CD14-positive monocyte (primary cell): ENCODE measurements around the gene SIGLEC1. TPM values are rescaled to one million over a fixed set of nuclear protein-coding genes. Genes with fewer than 3 reads are reported as not detected.

Source experiments
- DNase-seq, 3 donors: peaks; one replicate each; pipeline ENCODE4 v3.0.0-alpha.2; 2011 to 2022
- H2AFZ ChIP-seq: 2 replicates; pipeline ENCODE4 v1.6.0; 2012; ENCODE audit warnings: mild to moderate bottlenecking, low read depth, low read length, inconsistent platforms; ENCODE audit not compliant: insufficient read depth, poor library complexity, severe bottlenecking
- H3K27ac ChIP-seq, 2 donors: 1 replicate in 1 of 2; 2 replicates in 1 of 2; pipeline ENCODE4 v1.5.1; 2012 to 2013; ENCODE audit warnings: low read length in 2 of 2, control low read depth in 1 of 2, inconsistent platforms in 1 of 2, low read depth in 1 of 2, mild to moderate bottlenecking in 1 of 2
- H3K27me3 ChIP-seq, 2 donors: one replicate each; pipeline versions ENCODE4 v1.6.0 to v1.6.1; 2011 to 2013; ENCODE audit warnings: low read length in 2 of 2; ENCODE audit not compliant: control insufficient read depth in 2 of 2, insufficient read depth in 2 of 2
- H3K36me3 ChIP-seq, 2 donors: replicated peaks in 1 of 2; 1 replicate in 1 of 2; 2 replicates in 1 of 2; pipeline versions ENCODE4 v1.5.1 to v1.6.1; 2012 to 2013; ENCODE audit warnings: low read length in 2 of 2, control low read depth in 1 of 2, inconsistent platforms in 1 of 2, mild to moderate bottlenecking in 1 of 2; ENCODE audit not compliant: insufficient read depth in 2 of 2, control insufficient read depth in 1 of 2
- H3K4me1 ChIP-seq, 2 donors: 1 replicate in 1 of 2; 2 replicates in 1 of 2; pipeline versions ENCODE4 v1.5.1 to v1.6.1; 2012 to 2013; ENCODE audit warnings: low read length in 2 of 2, control low read depth in 1 of 2, inconsistent platforms in 1 of 2, mild to moderate bottlenecking in 1 of 2, moderate library complexity in 1 of 2; ENCODE audit not compliant: insufficient read depth in 2 of 2, control insufficient read depth in 1 of 2
- H3K4me2 ChIP-seq: replicated peaks from 2 replicates; pipeline ENCODE3; 2012; ENCODE audit warnings: low read length, moderate library complexity, mild to moderate bottlenecking; ENCODE audit not compliant: poor library complexity, severe bottlenecking; ENCODE audit errors: extremely low read depth
- H3K4me3 ChIP-seq, 3 experiments: fragments of 200-600 bp in 1 of 3; sonication (generic) in 1 of 3; replicated peaks in 1 of 3; 1 replicate in 2 of 3; 2 replicates in 1 of 3; pipeline ENCODE4 v1.5.1; 2011 to 2013; ENCODE audit warnings: low read length in 3 of 3, mild to moderate bottlenecking in 3 of 3, control low read depth in 2 of 3, low read depth in 2 of 3, inconsistent platforms in 1 of 3, moderate library complexity in 1 of 3
- H3K79me2 ChIP-seq: 2 replicates; pipeline ENCODE4 v1.6.0; 2012; ENCODE audit warnings: mild to moderate bottlenecking, control low read depth, inconsistent platforms, low read length, moderate library complexity; ENCODE audit not compliant: insufficient read depth
- H3K9ac ChIP-seq: 2 replicates; pipeline ENCODE4 v1.6.0; 2017; ENCODE audit warnings: low read length, mild to moderate bottlenecking; ENCODE audit not compliant: insufficient read depth, poor library complexity, severe bottlenecking
- H3K9me3 ChIP-seq, 2 donors: replicated peaks in 1 of 2; 1 replicate in 1 of 2; 2 replicates in 1 of 2; pipeline versions ENCODE4 v1.5.1 to v1.6.1; 2012 to 2013; ENCODE audit warnings: low read length in 2 of 2, control low read depth in 1 of 2; ENCODE audit not compliant: control insufficient read depth in 1 of 2, insufficient read depth in 1 of 2
- H4K20me1 ChIP-seq: 2 replicates; pipeline ENCODE4 v1.6.0; 2012; ENCODE audit warnings: mild to moderate bottlenecking, low read length, control low read depth, moderate library complexity; ENCODE audit not compliant: insufficient read depth
- H3K27ac Mint-ChIP-seq, 7 donors: one replicate each; pipeline ENCODE4 v1.8.0; 2020; ENCODE audit warnings: mild to moderate bottlenecking in 7 of 7, mixed read lengths in 7 of 7, moderate library complexity in 6 of 7, inconsistent platforms in 2 of 7
- H3K27me3 Mint-ChIP-seq, 3 donors: one replicate each; pipeline ENCODE4 v1.8.0; 2021 to 2022; ENCODE audit warnings: low read depth in 3 of 3, mild to moderate bottlenecking in 3 of 3, mixed read lengths in 3 of 3, moderate library complexity in 3 of 3, inconsistent platforms in 1 of 3
- H3K36me3 Mint-ChIP-seq, 2 donors: one replicate each; pipeline ENCODE4 v1.8.0; 2020; ENCODE audit warnings: mixed read lengths in 2 of 2, inconsistent platforms in 1 of 2, mild to moderate bottlenecking in 1 of 2
- H3K4me1 Mint-ChIP-seq: one replicate; pipeline ENCODE4 v1.8.0; 2020; ENCODE audit warnings: mild to moderate bottlenecking, mixed read lengths
- H3K4me3 Mint-ChIP-seq, 2 donors: one replicate each; pipeline ENCODE4 v1.8.0; 2020; ENCODE audit warnings: mild to moderate bottlenecking in 2 of 2, mixed read lengths in 2 of 2, moderate library complexity in 1 of 2
- H3K9me3 Mint-ChIP-seq, 7 donors: one replicate each; pipeline ENCODE4 v1.8.0; 2020 to 2022; ENCODE audit warnings: mixed read lengths in 7 of 7, mild to moderate bottlenecking in 6 of 7, moderate library complexity in 6 of 7, inconsistent platforms in 2 of 7
- WGBS: methylation state at CpG from one replicate; pipeline ENCODE4 v1.1.5; 2013; ENCODE audit warnings: missing lambda C conversion rate; ENCODE audit not compliant: insufficient coverage; 5-methylcytosine and 5-hydroxymethylcytosine counted together
- intact Hi-C, 2 donors: fragments of 100-400 bp; cut with micrococcal nuclease; formaldehyde crosslinking; loops; one replicate each; pipeline versions ENCODE4 v1.15.0 to v1.15.1; 2023
- polyA plus RNA-seq, 3 donors: library from polyadenylated mRNA; depleted of rRNA in 1 of 3; unstranded in 2 of 3; stranded (reverse) in 1 of 3; fragments of 300-500 nt in 2 of 3; fragments of >200 nt in 1 of 3; fragmentation: Illumina TruSeq in 2 of 3; gene quantifications; 1 replicate in 2 of 3; 2 replicates in 1 of 3; pipeline ENCODE4 v1.2.3, GENCODE V29; 2012 to 2021
- TF ChIP-seq, protein P1 (sequence below): fragments of 200-600 bp; IDR thresholded peaks from one replicate; pipeline ENCODE4 v1.8.0; 2022; ENCODE audit warnings: antibody characterized with exemption, mild to moderate bottlenecking

SIGLEC1 gene
- polyA plus RNA-seq, 3 donors, result 1.6 to 23.5 (median 2.5) TPM

DNA sequence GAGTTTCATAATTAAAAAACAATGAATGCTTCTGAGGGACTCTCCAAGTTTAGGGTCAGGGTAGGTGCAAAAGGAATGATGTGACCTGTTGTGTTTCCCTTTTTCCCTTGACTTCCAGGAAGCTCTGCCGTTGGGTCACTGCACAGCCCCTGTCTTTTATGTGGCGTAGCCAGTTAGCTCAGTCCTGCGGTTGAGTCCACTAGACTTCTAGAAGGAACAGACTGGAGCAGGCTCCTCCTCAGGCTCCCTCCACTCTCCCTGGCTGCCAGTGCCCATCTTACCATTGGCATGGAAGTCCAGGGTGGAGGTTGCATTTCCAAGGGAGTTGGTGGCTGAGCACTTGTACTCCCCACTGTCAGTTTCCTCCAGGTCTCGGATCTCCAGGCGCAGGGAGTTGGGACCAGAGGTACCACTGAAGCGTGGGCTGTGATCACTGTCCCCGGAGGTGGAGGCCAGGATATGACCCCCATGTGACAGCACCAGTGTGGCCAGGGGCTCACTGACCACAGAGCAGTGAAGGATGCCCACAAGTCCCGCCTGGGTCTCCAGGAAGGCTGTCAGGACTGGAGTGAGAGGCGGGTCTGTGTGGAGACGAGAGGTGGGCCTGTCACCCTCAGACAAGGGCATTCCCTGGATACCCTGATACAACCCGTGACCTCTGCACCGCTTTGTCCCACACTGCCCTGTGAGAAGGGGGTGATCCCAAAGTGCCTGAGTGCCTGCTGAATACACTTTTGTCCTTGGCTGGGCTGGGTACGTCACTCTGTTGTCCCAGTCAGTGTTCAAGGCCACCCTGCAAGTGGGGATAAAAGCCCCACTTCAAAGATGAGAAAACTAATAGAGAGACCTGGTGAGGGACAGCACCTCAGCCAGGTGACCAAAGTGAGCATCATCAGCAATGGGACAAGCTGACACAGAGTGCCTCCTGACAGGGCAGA is 11.1 kb downstream of the SIGLEC1 start:
- H3K4me3 ChIP-seq, result no peak overlapping the region
- no peak overlapping the region for H2AFZ ChIP-seq
- peaks cover 2 to 32% of the 10 kb centered on the region in 2 donors for H3K36me3 ChIP-seq
- WGBS, result 91% methylated on average over 12 of the region's 13 CpGs
- H3K4me1 Mint-ChIP-seq, result no peaks in the 10 kb centered on the region
- H3K79me2 ChIP-seq, result no peaks in the 10 kb centered on the region
- DNase-seq, result no peak
- no peaks in the 10 kb centered on the region for H3K27me3 ChIP-seq
- H3K27ac Mint-ChIP-seq, result no peak overlapping the region
- no peak overlapping the region for H3K4me2 ChIP-seq
- intact Hi-C loops, result no loop called here
- peaks cover 1 to 6% (median 2%) of the 10 kb centered on the region in 3 donors for H3K27me3 Mint-ChIP-seq
- no peak overlapping the region for H3K4me3 Mint-ChIP-seq
- no peak overlapping the region for H3K9ac ChIP-seq
- H3K27ac ChIP-seq, result no peak overlapping the region
- H3K36me3 Mint-ChIP-seq, result peaks cover 3 to 19% of the 10 kb centered on the region in 2 donors
- no peaks in the 10 kb centered on the region for H3K4me1 ChIP-seq
- TF ChIP-seq, protein P1, sequence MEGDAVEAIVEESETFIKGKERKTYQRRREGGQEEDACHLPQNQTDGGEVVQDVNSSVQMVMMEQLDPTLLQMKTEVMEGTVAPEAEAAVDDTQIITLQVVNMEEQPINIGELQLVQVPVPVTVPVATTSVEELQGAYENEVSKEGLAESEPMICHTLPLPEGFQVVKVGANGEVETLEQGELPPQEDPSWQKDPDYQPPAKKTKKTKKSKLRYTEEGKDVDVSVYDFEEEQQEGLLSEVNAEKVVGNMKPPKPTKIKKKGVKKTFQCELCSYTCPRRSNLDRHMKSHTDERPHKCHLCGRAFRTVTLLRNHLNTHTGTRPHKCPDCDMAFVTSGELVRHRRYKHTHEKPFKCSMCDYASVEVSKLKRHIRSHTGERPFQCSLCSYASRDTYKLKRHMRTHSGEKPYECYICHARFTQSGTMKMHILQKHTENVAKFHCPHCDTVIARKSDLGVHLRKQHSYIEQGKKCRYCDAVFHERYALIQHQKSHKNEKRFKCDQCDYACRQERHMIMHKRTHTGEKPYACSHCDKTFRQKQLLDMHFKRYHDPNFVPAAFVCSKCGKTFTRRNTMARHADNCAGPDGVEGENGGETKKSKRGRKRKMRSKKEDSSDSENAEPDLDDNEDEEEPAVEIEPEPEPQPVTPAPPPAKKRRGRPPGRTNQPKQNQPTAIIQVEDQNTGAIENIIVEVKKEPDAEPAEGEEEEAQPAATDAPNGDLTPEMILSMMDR, result no peak
- H3K9me3 Mint-ChIP-seq, result peaks cover 1 to 12% (median 3%) of the 10 kb centered on the region in 7 donors
- peaks cover 3 to 5% of the 10 kb centered on the region in 2 donors for H3K9me3 ChIP-seq
- H4K20me1 ChIP-seq, result no peaks in the 10 kb centered on the region

DNA sequence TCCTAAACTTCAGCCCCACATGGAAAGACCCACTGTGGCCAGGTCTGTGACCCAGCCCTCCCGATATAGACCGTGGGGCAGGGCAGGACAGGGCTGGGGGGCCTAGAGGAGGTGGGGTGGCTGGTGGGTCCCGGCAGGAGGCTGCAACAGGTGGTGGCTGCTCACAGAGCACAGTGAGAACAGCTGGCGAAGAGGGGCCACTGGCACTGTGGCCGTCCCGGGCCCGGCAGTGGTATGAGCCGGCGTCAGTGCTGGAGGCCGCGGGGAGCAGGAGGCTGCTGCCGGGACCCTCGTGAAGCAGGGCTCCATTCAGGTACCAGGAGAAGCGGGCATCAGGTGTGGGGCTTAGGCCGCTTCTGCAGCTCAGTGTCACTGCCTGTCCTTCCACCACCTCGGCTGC is 13.4 kb downstream of the SIGLEC1 start:
- Mint-ChIP-seq H3K27me3 (peaks cover 1 to 5% (median 1%) of the 10 kb centered on the region in 3 donors), H3K27ac (no peak overlapping the region), H3K36me3 (peaks cover 3 to 4% of the 10 kb centered on the region in 2 donors), H3K4me3 (no peak overlapping the region), H3K4me1 (no peaks in the 10 kb centered on the region), H3K9me3 (peaks cover 3 to 12% (median 5%) of the 10 kb centered on the region in 7 donors)
- TF ChIP-seq, protein P1, result no peak
- intact Hi-C loops, result no loop called here
- Histone ChIP-seq H3K36me3 (peaks cover 0 to 21% of the 10 kb centered on the region in 2 donors), H3K4me1 (no peaks in the 10 kb centered on the region), H2AFZ (no peak overlapping the region), H3K4me3 (no peak overlapping the region), H3K9me3 (peaks cover 4 to 8% of the 10 kb centered on the region in 2 donors), H3K9ac (no peak overlapping the region), H3K79me2 (no peaks in the 10 kb centered on the region), H3K27ac (no peak overlapping the region), H4K20me1 (no peaks in the 10 kb centered on the region), H3K4me2 (no peak overlapping the region), H3K27me3 (no peaks in the 10 kb centered on the region)
- WGBS, result 97% methylated on average over 15 of the region's 16 CpGs
- DNase-seq, result no peak
